HepG2 (cell line): ENCODE results near the gene BCAS4. TPM values are rescaled to one million over a fixed set of nuclear protein-coding genes. Genes with fewer than 3 reads are reported as not detected.
A peak's percentile ranks its signal among the peaks of the same experiment; 100 is the strongest.

Experiments used
- ARNT ChIP-seq: fragments of 450-650 bp; IDR thresholded peaks from 2 replicates; pipeline ENCODE4 v1.6.1; 2017
- BHLHE40 ChIP-seq: IDR thresholded peaks from 2 replicates; pipeline ENCODE4 v1.6.1; 2011; ENCODE audit warnings: low read length, improper control_type of control experiment
- JARID2 ChIP-seq: sonication (generic); formaldehyde crosslinking; IDR thresholded peaks from 2 replicates; pipeline ENCODE4 v1.8.1; 2023; ENCODE audit warnings: missing genetic modification reagents, inconsistent platforms; ENCODE audit not compliant: insufficient replicate concordance
- MXI1 ChIP-seq: IDR thresholded peaks from 3 replicates; pipeline ENCODE4 v1.6.1; 2012; ENCODE audit warnings: low read depth, low read length, inconsistent platforms, borderline replicate concordance
- NFE2L2 ChIP-seq: fragments of 150-350 bp; IDR thresholded peaks from 2 replicates; pipeline ENCODE4 v1.6.1; 2014; ENCODE audit warnings: low read length
- PHB2 ChIP-seq: fragments of 450-650 bp; IDR thresholded peaks from 2 replicates; pipeline ENCODE4 v1.6.1; 2018; ENCODE audit not compliant: partially characterized antibody
- PRDM15 ChIP-seq: sonication (generic); formaldehyde crosslinking; IDR thresholded peaks from 2 replicates; pipeline ENCODE4 v1.4.0; 2020; ENCODE audit warnings: missing genetic modification reagents
- PRDM4 ChIP-seq: sonication (generic); formaldehyde crosslinking; IDR thresholded peaks from 2 replicates; pipeline ENCODE4 v1.9.0; 2021; ENCODE audit warnings: missing genetic modification reagents, borderline replicate concordance
- PREB ChIP-seq: sonication (generic); formaldehyde crosslinking; IDR thresholded peaks from 2 replicates; pipeline ENCODE4 v1.4.0; 2020; ENCODE audit warnings: missing genetic modification reagents
- SP2 ChIP-seq: sonication (generic); formaldehyde crosslinking; IDR thresholded peaks from 2 replicates; pipeline ENCODE4 v1.5.1; 2020; ENCODE audit warnings: mild to moderate bottlenecking, missing genetic modification reagents
- ZBTB7B ChIP-seq: sonication (generic); formaldehyde crosslinking; IDR thresholded peaks from 2 replicates; pipeline ENCODE4 v1.4.0; 2020; ENCODE audit warnings: missing genetic modification reagents
- ZEB1 ChIP-seq: IDR thresholded peaks from 2 replicates; pipeline ENCODE4 v1.6.1; 2012; ENCODE audit warnings: mild to moderate bottlenecking, low read depth, inconsistent platforms; ENCODE audit not compliant: insufficient replicate concordance
- ZFYVE20 ChIP-seq: sonication (generic); formaldehyde crosslinking; IDR thresholded peaks from 2 replicates; pipeline ENCODE4 v1.8.0; 2023; ENCODE audit warnings: low read depth, mild to moderate bottlenecking, moderate library complexity, missing genetic modification reagents, borderline replicate concordance
- ZNF30 ChIP-seq: sonication (generic); formaldehyde crosslinking; IDR thresholded peaks from 2 replicates; pipeline ENCODE4 v1.5.0; 2020; ENCODE audit warnings: mild to moderate bottlenecking, missing genetic modification reagents
- ZNF431 ChIP-seq: sonication (generic); formaldehyde crosslinking; IDR thresholded peaks from 2 replicates; pipeline ENCODE4 v1.9.0; 2022; ENCODE audit warnings: missing genetic modification reagents, low read depth, mild to moderate bottlenecking, borderline replicate concordance
- ZNF543 ChIP-seq: sonication (generic); formaldehyde crosslinking; IDR thresholded peaks from 2 replicates; pipeline ENCODE4 v1.4.0; 2020; ENCODE audit warnings: mild to moderate bottlenecking, missing genetic modification reagents
- ZNF557 ChIP-seq: sonication (generic); formaldehyde crosslinking; IDR thresholded peaks from 2 replicates; pipeline ENCODE4 v1.4.0; 2020; ENCODE audit warnings: missing genetic modification reagents
- ZNF558 ChIP-seq: sonication (generic); formaldehyde crosslinking; IDR thresholded peaks from 2 replicates; pipeline ENCODE4 v1.9.0; 2022; ENCODE audit warnings: mild to moderate bottlenecking, missing genetic modification reagents, borderline replicate concordance
- ZNF800 ChIP-seq: sonication (generic); formaldehyde crosslinking; IDR thresholded peaks from 2 replicates; pipeline ENCODE4 v1.4.0; 2020; ENCODE audit warnings: missing genetic modification reagents
- polyA plus RNA-seq, 8 experiments: library from polyadenylated mRNA; depleted of rRNA in 3 of 8; stranded (reverse) in 7 of 8; unstranded in 1 of 8; fragments of >200 nt; fragmentation: Illumina TruSeq in 4 of 8; extraction: Trizol in 4 of 8; gene quantifications; 2 replicates each; pipeline versions ENCODE4 v1.2.1 to v1.2.3, GENCODE V29; 2011 to 2016; ENCODE audit warnings: low read depth in 4 of 8, missing spikeins in 1 of 8, mixed read lengths in 1 of 8; ENCODE audit not compliant: insufficient read depth in 1 of 8
- total RNA-seq, 5 experiments: library from RNA; depleted of rRNA; stranded (reverse); fragments of >200 nt; fragmentation: Illumina TruSeq; extraction: Trizol; gene quantifications; 2 replicates each; pipeline ENCODE4 v1.2.3, GENCODE V29; 2016; ENCODE audit warnings: low read depth in 1 of 5
- TF ChIP-seq, protein P1 (sequence below): IDR thresholded peaks from 2 replicates; pipeline ENCODE4 v1.6.1; 2012; ENCODE audit warnings: inconsistent platforms

The BCAS4 gene
- total and polyA plus RNA-seq, 2 of the 13 experiments (the other 11 are each of a cell fraction or from before 2014, with no cell fraction given): 7.2 to 8.0 TPM

DNA sequence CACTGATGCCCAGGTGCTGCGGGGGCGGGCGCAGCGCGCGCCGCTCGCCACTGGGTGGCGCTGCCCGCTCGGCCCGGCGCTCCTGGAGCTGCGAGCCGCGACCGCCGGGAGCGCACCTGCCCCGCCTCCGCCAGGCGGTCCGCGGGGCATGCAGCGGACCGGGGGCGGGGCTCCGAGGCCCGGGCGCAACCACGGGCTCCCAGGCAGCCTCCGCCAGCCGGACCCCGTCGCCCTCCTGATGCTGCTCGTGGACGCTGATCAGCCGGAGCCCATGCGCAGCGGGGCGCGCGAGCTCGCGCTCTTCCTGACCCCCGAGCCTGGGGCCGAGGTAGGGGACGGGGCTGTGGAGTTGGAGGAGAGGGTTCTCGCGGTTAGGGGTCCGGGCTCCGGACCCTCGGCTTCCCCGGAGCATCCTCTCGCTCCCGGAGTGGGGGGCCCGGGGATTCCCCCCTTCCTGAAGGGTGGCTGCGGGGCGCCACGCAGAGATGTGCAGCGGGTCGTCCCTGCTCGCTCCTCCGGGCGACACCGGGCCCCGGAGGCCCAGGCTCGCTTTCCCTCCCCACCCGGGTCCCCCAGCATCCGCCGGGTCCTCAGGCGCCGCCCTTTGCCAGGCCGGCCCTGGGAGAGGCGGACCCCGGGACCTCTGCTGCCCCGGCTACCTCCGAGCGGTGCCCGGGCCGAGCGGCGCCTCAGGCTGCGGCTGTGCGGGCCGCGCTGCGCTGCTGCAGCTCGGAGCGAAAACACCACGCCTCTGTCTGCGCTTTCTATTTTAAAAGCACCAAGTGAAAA is at the start of gene BCAS4 (continued):
- peak; percentile 63; the same call in 1 of the 2 replicates for TF ChIP-seq ZNF800 (CRISPR knock-in tag)
- peak; percentile 42; the same call in 1 of the 2 replicates for TF ChIP-seq ZFYVE20 (CRISPR knock-in tag)
- no peak for TF ChIP-seq ZNF557
- TF ChIP-seq, protein P1, sequence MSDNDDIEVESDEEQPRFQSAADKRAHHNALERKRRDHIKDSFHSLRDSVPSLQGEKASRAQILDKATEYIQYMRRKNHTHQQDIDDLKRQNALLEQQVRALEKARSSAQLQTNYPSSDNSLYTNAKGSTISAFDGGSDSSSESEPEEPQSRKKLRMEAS: peak; percentile 82
- no peak for TF ChIP-seq PRDM15
- TF ChIP-seq ZBTB7B (CRISPR knock-in tag): 0 out of 2 replicates have a peak, but pooled peaks have one; percentile 45
- peak; percentile 71; the same call in 1 of the 2 replicates for TF ChIP-seq PRDM4
- TF ChIP-seq BHLHE40: peak; percentile 31; the same call in 1 of the 2 replicates
- TF ChIP-seq JARID2 (CRISPR knock-in tag): no peak
- TF ChIP-seq PHB2: no peak
- TF ChIP-seq NFE2L2: no peak
- peak; percentile 87; the same call in 2 of the 3 replicates for TF ChIP-seq MXI1
- TF ChIP-seq PREB (CRISPR knock-in tag): 0 out of 2 replicates have a peak, but pooled peaks have one; percentile 65
- no peak for TF ChIP-seq ARNT
- peak; percentile 79; the same call in 1 of the 2 replicates for TF ChIP-seq ZNF431
- TF ChIP-seq SP2 (CRISPR knock-in tag): 0 out of 2 replicates have a peak, but pooled peaks have one; percentile 34
- TF ChIP-seq ZEB1: peak; percentile 72
- no peak for TF ChIP-seq ZNF30 (CRISPR knock-in tag)
- peak; percentile 89; the same call in 1 of the 2 replicates for TF ChIP-seq ZNF558 (CRISPR knock-in tag)
- peak; percentile 84; the same call in 1 of the 2 replicates for TF ChIP-seq ZNF543 (CRISPR knock-in tag)
